ENCODE measurements around the gene BDKRB2.

- TF ChIP-seq CTCF (conservative IDR thresholded peaks at IDR 0.05; ENCODE audit: low read length), result no peak
- no peak for TF ChIP-seq EZH2phosphoT487 (IDR thresholded peaks at IDR 0.05; ENCODE audit: borderline replicate concordance)
Measured at GRCh38 chr14:96247031-96247430, 42.4 kb downstream of the BDKRB2 start.

All from Loucy (cell line).